NCI-H1105 treated with DMSO at 0.1 percent for 48 hours (cell line): Measurements from ENCODE around the gene NPFF.
A peak's percentile ranks its signal among the peaks of the same experiment; 100 is the strongest.
"Not testable (repeated sequence)": the region's sequence is repeated elsewhere in the genome, so short reads cannot be mapped to it uniquely, and the experiment has no call there.

ENCODE experiments used
- DNase-seq: peaks from one replicate; lab custom pipeline; 2025; lab: John Stamatoyannopoulos, UW

NPFF gene

GRCh38 chr12:53506881-53507602, at the start of gene NPFF:
TSS of gene NPFF (minus strand) at chr12:53507484. CDS start at chr12:53507474, 10 bp downstream.
- no peak for DNase-seq

GRCh38 chr12:53552361-53553327, 45.4 kb upstream of the NPFF start:
- DNase-seq = no peak

GRCh38 chr12:53551889-53552291, 44.6 kb upstream of the NPFF start:
- DNase-seq = no peak

- DNase-seq = no peak
Measured at GRCh38 chr12:53550595-53550994, 43.3 kb upstream of the NPFF start.

GRCh38 chr12:53550131-53550530, 42.8 kb upstream of the NPFF start:
- not testable (repeated sequence) for DNase-seq

- DNase-seq = not testable (repeated sequence)
Measured at GRCh38 chr12:53548354-53548753, 41.1 kb upstream of the NPFF start.

GRCh38 chr12:53543539-53543938, 36.3 kb upstream of the NPFF start:
- DNase-seq = peak; percentile 6

GRCh38 chr12:53539526-53539925, 32.2 kb upstream of the NPFF start:
- DNase-seq = no peak

- DNase-seq = peak; percentile 35
Measured at GRCh38 chr12:53538209-53538689, 31.0 kb upstream of the NPFF start.

- DNase-seq = no peak
Measured at GRCh38 chr12:53536962-53537361, 29.7 kb upstream of the NPFF start.

- DNase-seq = no peak
Measured at GRCh38 chr12:53533471-53533870, 26.2 kb upstream of the NPFF start.

GRCh38 chr12:53532524-53533445, 25.5 kb upstream of the NPFF start:
- no peak for DNase-seq

- no peak for DNase-seq
Measured at GRCh38 chr12:53532021-53532420, 24.7 kb upstream of the NPFF start.

GRCh38 chr12:53530920-53531319, 23.6 kb upstream of the NPFF start:
- no peak for DNase-seq

- no peak for DNase-seq
Measured at GRCh38 chr12:53530061-53530460, 22.8 kb upstream of the NPFF start.

GRCh38 chr12:53524476-53524875, 17.2 kb upstream of the NPFF start:
- no peak for DNase-seq

- no peak for DNase-seq
Measured at GRCh38 chr12:53523131-53523530, 15.8 kb upstream of the NPFF start.

GRCh38 chr12:53518381-53518780, 11.1 kb upstream of the NPFF start:
- no peak for DNase-seq

- DNase-seq = no peak
Measured at GRCh38 chr12:53516758-53517455, 9.6 kb upstream of the NPFF start.

- no peak for DNase-seq
Measured at GRCh38 chr12:53515291-53515680, 8.0 kb upstream of the NPFF start.

- no peak for DNase-seq
Measured at GRCh38 chr12:53514628-53515290, 7.5 kb upstream of the NPFF start.
